GM21367 (cell line): ENCODE measurements around the gene RNF130.

Source experiments
- ATAC-seq: cut with Tn5 transposase; IDR thresholded peaks from one replicate; pipeline ENCODE4 v1.9.1; 2021; ENCODE audit not compliant: unreplicated experiment

Gene RNF130

DNA sequence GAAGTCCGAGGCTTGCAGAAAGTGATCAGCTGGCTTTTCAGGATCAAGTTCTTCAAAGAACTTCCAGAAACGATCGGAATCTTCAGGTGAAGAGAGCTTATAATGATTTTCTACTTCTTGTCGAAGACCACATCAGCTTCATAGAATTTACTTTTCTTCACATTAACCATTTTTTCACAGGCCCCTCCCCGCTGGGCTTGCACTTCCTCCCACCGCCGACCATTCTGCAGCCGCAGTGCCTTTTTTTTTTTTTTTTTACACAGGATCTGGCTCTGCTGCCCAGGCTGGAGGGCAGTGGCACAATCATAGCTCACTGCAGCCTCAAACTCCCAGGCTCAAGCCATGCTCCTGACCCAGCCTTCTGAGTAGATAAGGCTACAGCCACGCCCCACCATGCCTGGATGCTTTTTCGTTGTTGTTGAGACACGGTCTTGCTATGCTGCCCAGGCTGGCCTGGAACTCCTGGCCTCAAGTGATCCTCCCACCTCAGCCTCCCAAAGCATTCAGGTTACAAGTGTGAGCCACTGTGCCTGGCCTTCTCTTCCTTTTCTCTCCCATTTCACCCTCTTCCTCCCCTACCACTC lies 15.3 kb upstream of the RNF130 start:
- no peak for ATAC-seq

DNA sequence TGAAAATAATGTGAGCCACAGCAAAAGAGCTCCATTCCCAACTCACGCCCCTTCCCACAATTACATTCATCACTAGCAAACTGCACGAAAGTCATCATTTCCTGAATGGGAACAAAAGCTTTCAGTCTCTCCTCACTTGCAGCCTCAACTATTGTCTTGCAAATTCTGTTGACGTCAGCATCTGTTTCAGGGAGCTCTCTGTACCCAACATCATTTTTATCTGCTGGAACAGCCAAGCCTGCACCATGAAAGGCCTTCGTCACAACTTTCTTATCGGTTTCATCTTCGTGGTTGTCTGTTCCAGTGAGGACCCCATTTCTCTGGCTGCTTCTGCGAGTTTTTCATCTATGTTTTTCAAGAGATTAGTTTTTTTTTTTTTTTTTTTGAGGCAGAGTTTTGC lies 14.3 kb upstream of the RNF130 start:
- ATAC-seq, result no peak

DNA sequence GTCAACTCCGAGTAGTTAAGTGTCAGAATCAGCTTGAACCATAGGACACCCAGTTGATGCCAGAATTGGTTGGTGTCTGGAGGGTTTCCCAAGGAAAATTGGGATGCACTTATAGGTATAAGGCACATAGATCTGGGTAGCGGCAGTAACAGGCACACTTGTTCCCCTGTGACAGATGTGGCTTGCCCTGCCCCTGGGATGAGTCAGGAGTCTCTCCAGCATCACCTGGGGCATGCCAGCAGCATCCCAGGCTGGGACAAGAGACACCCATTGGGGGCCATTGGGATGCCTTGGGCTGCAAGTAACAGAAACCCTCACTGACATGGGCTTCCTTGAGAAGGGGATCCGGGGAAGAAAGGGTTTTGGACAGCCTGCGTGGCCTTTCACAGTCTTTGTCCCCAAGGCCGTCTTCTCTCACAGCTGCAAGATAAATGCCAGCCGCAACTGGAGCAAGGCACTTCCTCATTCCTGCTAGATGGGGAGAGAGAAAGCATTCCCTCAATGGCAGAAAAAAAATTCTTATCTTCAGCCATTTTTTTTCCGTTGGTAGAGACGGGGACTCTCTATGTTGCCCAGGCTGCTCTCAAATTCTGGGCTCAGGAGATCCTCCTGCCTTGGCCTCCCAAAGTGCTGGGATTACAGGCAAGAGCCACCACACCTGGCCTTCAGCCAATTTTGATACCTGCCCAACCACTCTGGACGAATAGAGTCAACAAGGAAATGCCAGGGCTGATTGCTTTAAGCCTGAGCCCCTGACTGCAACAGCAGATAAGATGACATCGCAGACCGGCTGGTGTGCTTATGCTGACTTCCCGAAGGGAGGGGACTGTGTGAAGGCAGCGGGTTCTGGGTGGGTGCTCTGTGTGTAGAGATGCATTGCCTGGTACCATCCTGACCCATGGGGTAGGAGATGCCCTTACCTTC lies 13.3 kb upstream of the RNF130 start:
- ATAC-seq, result no peak

DNA sequence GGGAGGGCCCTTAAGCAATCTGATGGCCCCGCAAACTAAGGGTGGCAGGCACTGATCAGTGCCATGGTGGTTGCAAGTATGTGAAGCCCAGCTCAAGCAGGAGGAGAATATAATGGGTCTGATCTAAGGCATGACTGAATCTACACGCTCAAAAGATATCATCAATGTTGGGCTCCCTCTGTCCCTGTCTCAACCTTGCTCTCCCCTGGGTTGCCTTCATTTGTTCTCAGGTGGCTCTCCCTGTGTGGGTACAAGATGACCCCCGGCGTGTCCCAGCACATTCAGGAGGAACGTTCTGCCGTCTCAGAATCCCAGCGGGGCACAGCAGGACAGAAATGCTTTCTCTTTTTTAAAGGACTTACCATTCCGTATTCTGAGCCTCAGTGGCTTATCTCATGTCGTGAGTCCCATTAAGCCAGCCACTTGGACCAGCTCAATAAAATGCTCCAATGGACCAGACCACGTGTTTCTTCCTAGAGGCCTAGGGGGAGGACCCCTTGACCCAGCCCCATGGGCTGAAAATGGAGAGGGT lies 12.0 kb upstream of the RNF130 start:
- no peak for ATAC-seq

DNA sequence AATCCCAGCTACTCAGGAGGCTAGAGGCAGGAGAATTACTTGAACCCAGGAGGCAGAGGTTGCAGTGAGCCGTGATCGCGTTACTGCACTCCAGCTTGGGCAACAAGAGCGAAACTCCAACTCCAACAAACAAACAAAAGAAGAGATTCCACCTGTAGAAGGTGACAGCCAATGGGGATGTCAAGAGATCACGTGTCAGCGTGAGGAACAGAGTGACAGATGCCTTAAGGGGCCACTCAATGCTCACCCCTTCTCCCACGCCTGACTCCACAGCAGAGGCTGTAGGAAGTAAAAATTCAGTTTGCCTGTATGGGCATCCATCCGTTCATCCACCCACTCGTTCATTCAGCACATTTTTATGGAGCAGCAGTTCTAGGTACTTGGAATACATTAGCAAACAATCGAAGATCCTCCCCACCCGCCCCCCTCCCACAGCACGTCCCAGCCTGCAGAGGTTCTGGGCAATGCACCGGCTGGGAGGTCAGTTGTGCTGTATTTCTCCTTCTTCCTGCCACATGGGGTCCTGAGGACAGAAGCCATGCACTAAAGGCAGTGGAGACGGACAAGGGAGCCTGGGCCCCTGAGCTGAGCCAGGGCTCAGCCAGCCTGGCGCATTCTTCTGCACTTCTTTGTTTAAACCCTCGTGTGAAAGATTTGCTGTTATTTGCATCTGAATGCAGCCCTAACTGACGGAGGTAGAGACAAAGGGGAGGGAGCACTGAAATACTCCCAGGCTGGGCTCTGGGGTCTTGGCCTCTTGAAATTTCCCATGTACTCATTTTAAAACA lies 11.3 kb upstream of the RNF130 start:
- no peak for ATAC-seq

DNA sequence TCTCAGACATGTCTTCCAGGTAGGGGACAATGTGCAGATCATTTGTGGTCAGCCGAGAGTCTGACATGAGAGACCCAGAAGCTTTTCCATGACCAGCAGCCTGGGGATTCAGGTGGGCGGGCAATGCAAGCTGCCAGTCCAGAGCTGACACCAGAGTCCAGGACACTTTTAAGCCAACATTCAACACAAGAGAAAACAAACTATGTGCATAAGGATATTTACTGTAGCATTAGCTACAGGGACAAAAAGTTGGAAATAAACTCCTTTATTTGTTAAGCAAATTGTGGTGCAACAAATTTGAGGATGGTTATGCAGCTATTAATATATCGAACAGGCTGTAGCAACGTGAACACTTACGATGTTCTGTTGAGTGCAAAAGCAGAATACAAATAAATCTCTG lies 9.9 kb upstream of the RNF130 start:
- no peak for ATAC-seq

DNA sequence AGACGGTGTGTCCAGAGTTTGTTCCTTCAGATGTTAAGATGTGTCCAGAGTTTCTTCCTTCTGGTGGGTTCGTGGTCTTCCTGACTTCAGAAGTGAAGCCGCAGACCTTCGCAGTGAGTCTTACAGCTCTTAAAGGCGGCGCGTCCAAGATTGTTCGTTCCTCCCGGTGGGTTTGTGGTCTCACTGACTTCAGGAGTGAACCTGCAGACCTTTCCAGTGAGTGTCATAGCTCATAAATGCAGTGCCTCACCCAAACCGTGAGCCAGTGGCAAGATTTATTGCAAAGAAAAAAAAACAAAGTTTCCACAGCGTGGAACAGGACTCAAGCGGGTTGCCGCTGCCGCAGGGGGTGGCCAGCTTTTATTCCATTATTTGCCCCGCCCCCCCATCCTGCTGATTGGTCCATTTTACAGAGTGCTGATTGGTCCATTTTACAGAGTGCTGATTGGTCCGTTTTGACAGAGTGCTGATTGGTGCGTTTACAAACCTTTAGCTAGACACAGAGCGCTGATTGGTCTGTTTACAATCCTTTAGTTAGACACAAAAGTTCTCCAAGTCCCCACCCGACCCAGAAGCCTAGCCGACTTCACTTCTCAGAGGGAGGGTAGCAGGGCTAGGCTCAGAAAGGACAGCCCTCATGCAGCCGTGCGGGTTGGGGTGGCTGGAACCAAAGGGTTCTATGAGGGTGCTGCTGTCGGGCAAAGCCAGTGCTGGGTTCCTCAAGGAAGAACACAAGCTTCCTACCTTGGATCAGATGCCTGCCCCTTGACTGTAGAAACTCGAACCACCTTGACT lies 9.1 kb upstream of the RNF130 start:
- ATAC-seq, result no peak

DNA sequence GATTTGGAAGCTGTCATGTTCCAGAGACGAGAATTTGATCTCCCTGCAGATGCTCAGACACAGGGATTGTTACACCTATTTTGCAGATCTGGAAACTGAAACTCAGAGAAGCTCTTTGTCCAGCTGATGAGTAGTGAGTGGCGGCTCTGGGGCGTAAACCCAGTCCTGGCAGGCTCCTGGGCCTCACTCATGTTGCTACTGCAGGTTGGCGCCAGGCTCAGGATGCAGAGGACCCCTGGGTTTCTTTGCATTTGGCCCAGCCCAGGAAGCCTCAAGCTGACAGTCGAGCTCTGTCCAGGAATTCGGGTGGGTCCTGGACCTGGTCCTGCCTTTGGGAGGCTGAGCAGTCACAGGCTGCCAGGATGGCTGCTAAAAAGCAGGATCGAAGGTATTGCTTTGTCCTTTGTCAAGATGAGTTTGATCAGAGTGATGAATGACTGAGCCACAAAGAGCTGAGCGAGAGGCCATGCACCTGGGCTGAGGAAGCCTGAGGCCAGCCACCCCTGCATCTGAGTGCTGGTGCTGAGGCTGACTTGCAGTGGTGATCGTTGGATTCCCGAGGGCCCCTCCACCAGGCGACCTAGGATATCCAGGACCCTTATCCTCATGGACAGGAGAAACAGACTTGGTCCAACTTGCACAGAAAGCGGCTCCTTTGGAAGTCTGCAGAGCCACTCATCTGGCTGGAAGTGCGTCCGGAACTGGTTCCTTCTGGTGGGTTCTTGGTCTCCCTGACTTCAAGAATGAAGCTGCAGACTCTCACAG lies 8.3 kb upstream of the RNF130 start:
- ATAC-seq, result no peak

DNA sequence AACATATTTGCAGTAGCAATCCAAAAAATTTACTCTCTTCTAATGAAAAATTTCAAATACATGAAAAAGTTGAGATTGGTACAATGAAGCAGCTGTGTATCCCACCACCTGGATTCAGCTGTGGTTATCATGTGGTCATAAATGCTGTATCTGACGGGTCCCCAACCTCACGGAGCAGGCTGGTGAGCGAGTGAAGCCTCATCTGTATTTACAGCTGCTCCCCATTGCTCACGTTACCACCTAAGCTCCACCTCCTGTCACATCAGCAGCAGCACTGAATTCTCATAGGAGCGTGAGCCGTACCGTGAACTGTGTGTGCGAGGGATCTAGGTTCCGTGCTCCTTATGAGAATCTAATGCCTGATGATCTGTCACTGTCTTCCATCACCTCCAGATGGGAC lies 6.8 kb upstream of the RNF130 start:
- no peak for ATAC-seq

DNA sequence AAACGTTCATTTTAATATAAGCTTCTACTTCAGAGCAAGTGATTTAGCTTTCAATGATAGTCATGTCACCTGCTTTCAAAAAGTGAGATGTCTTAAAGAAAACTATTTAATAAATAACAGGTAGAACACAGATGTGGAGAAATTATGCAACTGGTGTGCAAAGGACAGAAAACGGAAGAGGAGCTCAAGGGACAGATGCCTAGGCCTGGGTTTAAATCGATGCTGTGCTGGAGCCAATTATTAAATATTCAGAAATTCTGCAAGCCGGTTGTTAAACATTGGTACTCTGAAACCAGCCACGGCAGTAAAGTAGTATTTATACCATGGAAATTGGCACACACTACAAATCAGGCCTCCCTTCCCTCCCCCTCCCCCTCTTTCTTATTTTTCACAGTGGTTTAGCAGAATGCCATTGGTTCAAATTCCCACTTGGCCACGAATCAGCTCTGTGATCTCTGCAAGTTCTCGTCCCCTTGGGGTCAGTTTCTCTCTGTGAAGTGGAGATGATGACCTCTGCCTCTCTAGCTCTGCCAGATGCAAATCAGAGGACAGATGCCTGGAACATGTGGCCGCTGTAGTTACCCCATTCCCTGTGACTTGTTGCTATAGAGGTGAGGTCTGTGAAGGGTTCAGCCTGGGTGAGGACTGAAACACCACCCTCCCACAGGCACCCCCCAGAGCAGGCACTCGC lies 6.2 kb upstream of the RNF130 start:
- ATAC-seq, result no peak

DNA sequence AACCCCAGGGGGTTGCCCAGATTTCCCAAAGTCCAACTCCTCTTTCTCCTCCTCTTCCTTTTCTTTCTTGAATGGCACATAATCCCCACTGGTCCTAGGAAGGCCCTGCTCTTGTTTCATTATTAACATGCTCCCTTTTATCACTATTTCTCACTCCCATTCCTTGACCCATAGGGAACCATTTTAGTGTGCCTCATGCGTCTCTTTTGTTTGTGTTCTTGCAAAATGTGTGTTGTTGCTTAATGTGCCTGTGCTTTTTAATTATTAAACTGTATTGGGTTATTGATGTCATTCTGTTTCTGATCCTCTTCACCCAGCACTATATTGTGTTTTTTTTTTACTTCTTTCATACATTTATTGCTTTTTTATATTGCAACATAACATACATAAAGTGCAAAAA lies 4.1 kb upstream of the RNF130 start:
- ATAC-seq, result no peak

DNA sequence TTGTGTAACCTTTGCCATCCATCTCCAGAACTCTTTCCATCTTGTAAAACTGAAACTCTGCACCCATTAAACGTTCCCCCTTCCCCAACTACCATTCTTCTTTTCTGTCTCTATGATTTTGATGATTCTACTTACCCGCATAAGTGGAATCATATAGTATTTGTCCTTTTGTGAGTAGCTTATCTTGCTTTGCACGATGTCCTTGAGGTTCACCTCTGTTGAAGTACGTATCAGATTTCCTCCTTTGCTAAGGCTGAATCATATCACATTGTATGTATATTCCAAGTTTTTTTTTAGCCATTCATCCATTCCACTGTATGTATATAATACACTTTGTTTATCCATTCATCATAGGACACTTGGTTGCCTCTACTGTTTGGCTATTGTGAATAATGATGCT lies 2.9 kb upstream of the RNF130 start:
- ATAC-seq, result no peak

DNA sequence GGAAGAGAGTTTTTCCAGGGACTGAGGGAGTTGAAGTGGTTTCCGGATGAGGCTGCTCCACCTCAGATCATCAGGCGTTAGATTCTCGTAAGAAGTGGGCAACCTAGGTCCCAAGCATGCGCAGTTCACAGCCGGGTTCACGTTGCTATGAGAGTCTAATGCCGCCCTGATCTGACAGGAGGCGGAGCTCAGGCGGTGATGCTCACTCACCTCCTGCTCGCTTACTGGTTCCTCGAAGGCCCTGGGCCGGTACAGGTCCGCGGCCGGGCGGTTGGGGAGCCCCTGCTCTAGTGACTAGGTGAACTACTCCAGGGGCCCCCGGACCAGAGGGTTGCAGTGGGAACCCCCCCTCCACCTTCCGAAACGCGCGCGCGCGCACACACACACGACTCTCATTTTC lies 997 bp upstream of the RNF130 start:
- ATAC-seq, result no peak

DNA sequence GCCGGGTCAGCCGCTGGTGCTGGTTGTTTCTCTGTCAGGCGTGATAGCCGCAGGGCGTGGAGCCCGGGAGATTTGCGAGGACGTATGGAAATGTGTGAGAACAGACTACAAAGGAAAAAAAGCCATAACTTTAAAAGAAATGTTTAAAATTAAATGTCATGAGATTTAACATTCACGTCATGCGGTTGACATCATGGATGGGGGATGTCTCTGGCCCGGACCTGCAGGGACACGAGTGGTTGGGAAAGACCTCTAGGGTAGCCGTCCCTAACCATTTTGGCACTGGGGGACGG lies 643 bp upstream of the RNF130 start:
- no peak for ATAC-seq

DNA sequence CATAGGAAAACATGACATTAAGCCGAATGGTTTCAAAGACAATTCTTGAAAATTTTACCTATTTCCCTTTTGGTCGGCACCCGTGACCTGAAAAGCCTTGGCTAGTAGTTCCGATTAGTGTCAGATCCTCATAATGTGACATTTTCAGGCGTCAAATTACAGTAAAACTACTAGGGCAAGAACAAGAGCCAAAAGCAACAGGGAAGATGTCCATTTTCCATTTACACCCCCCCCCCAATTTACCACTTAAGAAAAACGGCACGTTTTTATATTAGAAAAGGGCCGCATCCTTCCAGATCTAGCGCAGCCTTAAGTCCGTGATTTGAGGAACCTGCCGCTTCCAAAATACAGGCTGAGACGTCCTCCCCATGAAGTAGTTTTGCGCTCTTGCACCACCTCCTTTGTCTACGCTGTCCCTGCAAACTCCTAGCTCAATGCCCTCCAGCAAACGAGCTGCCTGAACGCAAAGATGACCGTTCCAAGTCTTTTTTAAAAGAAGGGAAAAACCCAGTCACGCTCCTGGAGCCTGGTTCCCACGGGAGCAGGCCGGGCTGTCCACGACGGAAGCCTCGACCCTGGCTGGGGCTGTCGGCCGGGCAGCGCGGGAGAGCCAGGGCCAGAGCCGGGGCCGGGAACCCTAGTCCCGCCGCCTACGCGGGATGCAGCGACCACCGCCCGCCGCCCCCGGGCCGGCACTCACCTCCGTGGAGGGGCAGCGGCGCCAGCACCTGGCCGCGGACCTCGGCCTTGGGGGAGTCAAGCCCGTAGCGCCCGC lies 616 bp downstream of the RNF130 start:
- no peak for ATAC-seq

DNA sequence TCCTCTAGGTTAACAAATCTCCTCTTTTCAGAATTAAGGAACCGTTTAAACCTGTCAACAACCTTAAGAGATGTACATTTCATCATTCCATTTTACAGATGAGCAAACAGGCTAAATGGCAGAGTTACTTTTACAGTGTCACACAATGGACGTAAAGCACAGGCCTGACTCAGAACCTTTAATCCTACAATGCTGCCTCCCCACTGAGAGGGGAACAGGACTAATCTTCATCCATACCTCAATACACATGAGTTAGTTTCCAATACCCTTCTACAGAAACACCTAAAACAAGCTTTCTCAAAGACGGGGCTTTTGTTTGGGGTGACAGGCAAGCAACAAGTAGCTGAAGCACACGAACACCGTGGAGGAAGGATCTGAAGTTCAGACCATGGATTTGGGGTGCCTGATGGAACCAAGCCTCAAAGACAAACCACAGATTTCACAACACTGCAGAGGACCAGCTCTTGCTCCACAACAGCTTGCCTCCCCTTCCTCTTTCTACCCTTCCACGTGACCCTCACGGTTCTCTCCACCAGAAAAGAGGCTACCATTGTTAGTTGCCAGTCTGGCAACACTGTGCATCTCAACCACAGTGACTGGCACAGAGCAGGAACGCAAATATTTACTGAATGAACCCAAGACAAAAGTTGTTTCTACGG lies 1.8 kb downstream of the RNF130 start:
- ATAC-seq, result no peak

DNA sequence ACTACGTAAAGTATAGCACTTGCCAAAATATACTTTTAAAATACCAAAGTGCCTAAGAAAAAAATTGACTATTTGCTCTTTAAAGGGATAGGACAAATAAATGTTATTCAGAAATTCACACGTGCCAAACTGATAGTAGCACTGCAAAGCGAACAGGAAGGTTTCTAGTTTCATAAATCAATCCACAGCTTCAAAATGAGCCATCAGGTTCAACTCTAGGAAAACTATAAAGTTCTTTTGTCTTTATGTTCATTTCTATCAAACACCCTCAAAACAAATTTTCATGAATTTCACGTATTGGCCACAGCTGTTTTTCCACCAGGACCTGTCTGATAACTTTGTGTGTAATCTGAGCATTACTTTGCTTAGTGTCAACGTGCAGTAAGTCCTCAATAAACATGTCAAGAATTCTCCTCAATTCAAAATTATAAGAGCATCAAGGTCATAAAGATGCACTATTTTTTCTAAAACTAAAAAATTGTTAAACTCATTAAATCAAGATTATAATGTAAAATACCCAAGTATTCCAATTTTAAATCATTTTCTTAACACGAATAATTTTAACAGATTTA lies 3.0 kb downstream of the RNF130 start:
- ATAC-seq, result no peak

DNA sequence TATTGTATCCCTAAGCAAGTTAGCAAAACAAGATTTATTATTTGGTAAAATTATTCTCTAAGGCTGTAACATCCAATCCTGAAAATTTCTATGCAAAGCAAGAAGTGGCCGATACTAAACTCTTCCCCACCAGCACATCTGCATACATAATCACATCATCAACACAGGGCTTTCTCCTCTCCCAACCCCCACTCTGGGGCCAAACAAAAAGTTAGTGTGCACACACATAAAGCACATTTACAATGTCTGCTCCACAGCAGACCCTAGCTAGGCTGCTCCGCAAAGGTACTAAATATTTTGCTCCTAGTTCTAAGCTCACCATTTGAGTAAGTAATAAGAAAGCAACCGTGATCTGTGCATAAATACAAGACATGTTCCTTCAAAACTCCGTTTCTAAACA lies 3.6 kb downstream of the RNF130 start:
- no peak for ATAC-seq
